GM21360 (cell line): ENCODE measurements around the gene OTOG.

Experiments used
- ATAC-seq: cut with Tn5 transposase; IDR thresholded peaks from one replicate; pipeline ENCODE4 v1.9.1; 2021; ENCODE audit warnings: mild to moderate bottlenecking, moderate library complexity; ENCODE audit not compliant: unreplicated experiment

OTOG gene

GRCh38 chr11:17547051-17547577 lies at the start of gene OTOG:
OTOG (plus strand) TSS chr11:17547259; CDS start chr11:17547373, 114 bp downstream.
- no peak for ATAC-seq

GRCh38 chr11:17498058-17498457 lies 49.0 kb upstream of the OTOG start:
- no peak for ATAC-seq

GRCh38 chr11:17498475-17498874 lies 48.6 kb upstream of the OTOG start:
- ATAC-seq: no peak

GRCh38 chr11:17500673-17501072 lies 46.4 kb upstream of the OTOG start:
- ATAC-seq: no peak

GRCh38 chr11:17502630-17503029 lies 44.4 kb upstream of the OTOG start:
- ATAC-seq: no peak

GRCh38 chr11:17504330-17505107 lies 42.5 kb upstream of the OTOG start:
- ATAC-seq: no peak

- ATAC-seq: no peak
Measured at GRCh38 chr11:17505146-17505545, 41.9 kb upstream of the OTOG start.

GRCh38 chr11:17506314-17506713 lies 40.7 kb upstream of the OTOG start:
- ATAC-seq: no peak

GRCh38 chr11:17506942-17507341 lies 40.1 kb upstream of the OTOG start:
- peak; percentile 54 for ATAC-seq

GRCh38 chr11:17507773-17508172 lies 39.3 kb upstream of the OTOG start:
- ATAC-seq: no peak

GRCh38 chr11:17508306-17508705 lies 38.8 kb upstream of the OTOG start:
- no peak for ATAC-seq

GRCh38 chr11:17508791-17509190 lies 38.3 kb upstream of the OTOG start:
- no peak for ATAC-seq

- no peak for ATAC-seq
Measured at GRCh38 chr11:17510507-17511206, 36.4 kb upstream of the OTOG start.

- no peak for ATAC-seq
Measured at GRCh38 chr11:17511571-17511970, 35.5 kb upstream of the OTOG start.

GRCh38 chr11:17512101-17512500 lies 35.0 kb upstream of the OTOG start:
- ATAC-seq: no peak

- no peak for ATAC-seq
Measured at GRCh38 chr11:17513853-17514252, 33.2 kb upstream of the OTOG start.

- ATAC-seq: no peak
Measured at GRCh38 chr11:17514476-17514875, 32.6 kb upstream of the OTOG start.

- no peak for ATAC-seq
Measured at GRCh38 chr11:17515443-17516176, 31.4 kb upstream of the OTOG start.

- no peak for ATAC-seq
Measured at GRCh38 chr11:17516551-17517150, 30.4 kb upstream of the OTOG start.

GRCh38 chr11:17517186-17517585 lies 29.9 kb upstream of the OTOG start:
- no peak for ATAC-seq

- ATAC-seq: no peak
Measured at GRCh38 chr11:17518366-17518765, 28.7 kb upstream of the OTOG start.
